Erythroblast (primary cell): ENCODE measurements around the gene PDE6G.

Experiments
- DNase-seq, 2 experiments: peaks; one replicate each; lab custom pipeline; 2025; lab: John Stamatoyannopoulos, UW
- GATA1 ChIP-seq: IDR thresholded peaks from 2 replicates; pipeline ENCODE4 v1.6.1; 2011; ENCODE audit warnings: low read depth, mild to moderate bottlenecking, control low read depth, low read length, moderate library complexity
- POLR2A ChIP-seq: IDR thresholded peaks from 2 replicates; pipeline ENCODE4 v1.6.1; 2011; ENCODE audit warnings: mild to moderate bottlenecking, low read length

PDE6G gene

DNA sequence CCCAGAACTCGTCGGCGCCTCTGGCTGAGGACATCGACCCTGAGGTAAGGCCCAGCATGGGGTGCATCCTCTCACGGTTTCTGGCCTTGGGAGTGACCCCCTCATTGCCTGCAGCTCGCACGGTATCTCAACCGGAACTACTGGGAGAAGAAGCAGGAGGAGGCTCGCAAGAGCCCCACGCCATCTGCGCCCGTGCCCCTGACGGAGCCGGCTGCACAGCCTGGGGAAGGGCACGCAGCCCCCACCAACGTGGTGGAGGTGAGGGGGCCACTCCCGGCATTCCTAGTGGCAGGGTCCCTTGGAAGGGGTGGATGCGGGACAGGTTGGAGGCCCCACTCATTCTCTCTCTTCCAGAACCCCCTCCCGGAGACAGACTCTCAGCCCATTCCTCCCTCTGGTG lies 38.5 kb upstream of the PDE6G start:
- DNase-seq: no peak
- TF ChIP-seq GATA1: no peak
- TF ChIP-seq POLR2A: no peak

- no peak for DNase-seq
- TF ChIP-seq POLR2A (no peak), GATA1 (no peak)
Measured at GRCh38 chr17:81693509-81694210, 37.3 kb upstream of the PDE6G start.

DNA sequence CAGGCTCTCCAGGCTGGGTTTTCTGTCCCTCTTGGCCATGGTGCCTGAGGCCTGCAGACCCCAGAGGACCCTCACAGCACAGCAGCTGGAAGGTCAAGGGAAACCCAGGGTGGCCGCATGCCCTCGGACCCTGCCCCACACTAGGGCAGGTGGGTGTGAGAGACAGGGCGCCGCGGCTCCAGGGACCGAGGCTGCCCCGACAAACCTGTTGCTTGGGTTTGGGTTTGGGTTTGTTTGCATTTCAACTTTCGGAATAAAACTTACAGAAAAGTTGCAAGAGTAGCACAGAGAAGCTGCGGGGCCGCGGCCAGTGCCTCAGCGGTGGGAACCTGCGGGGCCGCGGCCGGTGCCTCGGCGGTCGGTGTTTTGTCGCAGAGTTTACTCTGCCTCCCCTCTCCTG lies 35.3 kb upstream of the PDE6G start:
- TF ChIP-seq POLR2A: no peak
- no peak for TF ChIP-seq GATA1
- DNase-seq: no peak

DNA sequence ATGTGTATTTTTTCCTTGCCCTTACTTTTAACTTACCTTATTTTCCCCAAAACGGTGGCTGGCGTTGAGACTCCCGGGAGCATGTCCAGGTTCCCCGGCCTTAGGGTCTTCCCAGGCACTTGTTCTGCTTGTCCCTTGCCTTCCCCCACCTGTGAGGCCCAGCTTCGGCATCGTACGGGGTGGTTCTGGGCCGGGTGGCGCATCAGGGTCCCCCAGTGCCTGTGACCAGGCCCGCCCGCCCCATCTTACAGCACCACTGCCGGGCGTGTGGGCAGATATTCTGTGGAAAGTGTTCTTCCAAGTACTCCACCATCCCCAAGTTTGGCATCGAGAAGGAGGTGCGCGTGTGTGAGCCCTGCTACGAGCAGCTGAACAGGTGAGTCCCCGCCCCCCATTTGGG lies 34.9 kb upstream of the PDE6G start:
- DNase-seq: no peak

DNA sequence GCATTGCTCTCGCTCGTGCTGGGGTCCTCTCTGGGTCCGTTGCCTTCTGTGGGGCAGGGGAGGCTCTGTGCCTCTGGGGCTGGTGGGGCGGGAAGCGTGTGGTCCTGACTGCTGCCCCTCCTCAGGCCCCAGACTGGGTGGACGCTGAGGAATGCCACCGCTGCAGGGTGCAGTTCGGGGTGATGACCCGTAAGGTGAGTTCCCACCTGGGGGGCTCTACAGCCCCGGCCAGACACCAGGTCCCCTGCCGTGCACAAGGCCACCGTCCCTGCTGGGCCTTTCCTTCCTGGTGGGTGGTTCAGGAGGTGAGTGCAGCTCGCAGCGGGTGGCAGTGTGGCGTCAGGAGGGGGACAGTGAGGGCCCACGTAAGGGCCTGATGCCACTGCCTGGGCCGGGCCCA lies 34.2 kb upstream of the PDE6G start:
- no peak for TF ChIP-seq POLR2A
- no peak for TF ChIP-seq GATA1
- DNase-seq: no peak

More for the DNA sequence above, 34.9 kb upstream of the PDE6G start:
- TF ChIP-seq POLR2A (no peak), GATA1 (no peak)

GRCh38 chr17:81690066-81690465 lies 33.7 kb upstream of the PDE6G start:
- DNase-seq: no peak
- no peak for TF ChIP-seq POLR2A
- no peak for TF ChIP-seq GATA1

DNA sequence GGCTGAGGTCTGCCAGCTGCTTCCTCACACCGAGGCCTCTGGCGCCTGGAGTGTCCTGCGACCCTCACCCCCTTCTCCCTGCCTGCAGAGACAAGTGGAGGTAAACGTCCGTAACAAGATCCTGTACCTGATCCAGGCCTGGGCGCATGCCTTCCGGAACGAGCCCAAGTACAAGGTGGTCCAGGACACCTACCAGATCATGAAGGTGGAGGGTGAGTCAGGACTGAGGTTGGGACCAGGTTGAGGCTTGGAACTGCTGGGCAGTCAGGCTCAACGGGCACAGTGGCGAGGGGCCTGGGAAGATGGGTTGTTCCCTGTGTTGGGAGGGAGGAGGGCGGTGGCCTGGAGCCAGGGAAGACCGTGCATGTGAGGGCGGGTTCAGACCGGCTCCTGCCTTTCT lies 32.3 kb upstream of the PDE6G start:
- no peak for TF ChIP-seq GATA1
- TF ChIP-seq POLR2A: no peak
- no peak for DNase-seq

GRCh38 chr17:81687770-81688541 lies 31.6 kb upstream of the PDE6G start:
- no peak for DNase-seq
- TF ChIP-seq GATA1 (no peak), POLR2A (no peak)

- TF ChIP-seq POLR2A (no peak), GATA1 (no peak)
- no peak for DNase-seq
Measured at GRCh38 chr17:81686614-81687013, 30.3 kb upstream of the PDE6G start.

GRCh38 chr17:81685108-81685507 lies 28.8 kb upstream of the PDE6G start:
- DNase-seq: peak; percentile 21 to 43
- TF ChIP-seq GATA1 (no peak), POLR2A (no peak)

DNA sequence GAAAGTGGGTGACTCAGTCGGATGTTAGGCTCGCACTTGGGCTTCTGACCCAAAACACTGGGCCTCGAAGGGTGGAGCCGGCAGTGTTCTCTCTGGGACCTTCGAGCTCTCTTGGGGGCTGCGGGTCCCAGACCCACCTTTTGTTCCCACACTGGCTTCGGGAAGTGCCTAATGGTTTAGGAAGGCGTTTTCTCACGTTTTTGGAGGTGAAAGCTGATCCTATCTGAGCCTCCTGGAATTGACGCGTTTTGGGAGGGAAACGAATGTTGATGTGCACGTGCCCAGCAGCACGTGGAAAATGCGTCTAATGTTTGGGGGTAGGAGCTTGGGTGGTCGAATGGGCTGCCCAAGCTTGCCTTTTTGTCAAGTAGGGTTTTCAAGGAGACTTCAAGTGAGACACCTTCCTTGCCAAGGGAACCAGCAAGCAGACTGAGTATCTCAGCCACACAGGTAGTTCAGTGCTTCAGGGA lies 28.1 kb upstream of the PDE6G start:
- TF ChIP-seq GATA1 (no peak), POLR2A (no peak)

DNA sequence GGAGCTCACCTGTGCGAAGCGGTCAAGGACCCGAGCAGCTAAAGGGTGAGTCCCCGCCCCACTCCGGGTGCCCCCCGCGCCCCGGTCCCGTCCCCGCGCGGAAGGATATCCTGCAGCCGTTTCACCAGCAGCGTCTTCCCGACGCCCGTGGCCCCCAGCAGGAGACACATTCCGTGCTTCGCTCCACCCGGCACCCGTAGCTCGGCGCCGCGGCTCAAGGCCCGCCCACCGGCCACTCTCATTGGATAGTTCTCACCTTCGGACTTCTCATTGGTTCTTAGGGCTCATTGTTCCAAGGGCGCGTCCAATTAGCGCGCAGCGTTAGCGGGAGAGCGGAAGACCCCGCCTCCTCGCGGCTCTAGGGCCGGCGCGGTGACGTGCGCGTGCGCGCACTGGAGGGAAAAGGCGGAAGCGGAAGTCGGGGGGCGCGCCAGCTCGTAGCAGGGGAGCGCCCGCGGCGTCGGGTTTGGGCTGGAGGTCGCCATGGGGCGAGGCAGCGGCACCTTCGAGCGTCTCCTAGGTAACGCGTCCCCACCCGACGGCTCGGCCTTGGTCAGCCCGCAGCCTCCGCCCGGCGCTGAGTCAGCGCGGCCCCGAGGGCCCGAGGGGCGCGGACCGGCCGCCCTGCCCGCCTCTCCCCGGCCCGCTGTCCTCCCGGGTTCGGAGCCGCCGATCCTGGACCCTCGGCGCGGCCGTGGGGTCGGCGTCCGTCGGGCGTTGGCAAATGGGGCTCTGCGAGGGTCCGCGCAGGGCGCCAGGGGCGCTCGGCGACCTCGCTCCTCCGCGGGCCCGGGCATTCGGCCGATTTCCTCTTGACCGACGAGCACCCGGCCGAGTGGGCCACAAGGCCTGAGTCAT lies 27.5 kb upstream of the PDE6G start, which contains the start of the genes ARL16 and HGS:
ARL16 (minus strand) TSS at position 214 of the 858 bp plus-strand sequence; CDS start at position 170, 44 bp downstream.
HGS (plus strand) TSS at position 428 of the 858 bp plus-strand sequence; CDS start at position 484, 56 bp downstream.
- peak; percentile 99 to 100 for DNase-seq
- TF ChIP-seq POLR2A: peak; percentile 74
- no peak for TF ChIP-seq GATA1

More for the DNA sequence above, 28.1 kb upstream of the PDE6G start:
- DNase-seq: peak in 1 of 2 experiments; percentile 64

DNA sequence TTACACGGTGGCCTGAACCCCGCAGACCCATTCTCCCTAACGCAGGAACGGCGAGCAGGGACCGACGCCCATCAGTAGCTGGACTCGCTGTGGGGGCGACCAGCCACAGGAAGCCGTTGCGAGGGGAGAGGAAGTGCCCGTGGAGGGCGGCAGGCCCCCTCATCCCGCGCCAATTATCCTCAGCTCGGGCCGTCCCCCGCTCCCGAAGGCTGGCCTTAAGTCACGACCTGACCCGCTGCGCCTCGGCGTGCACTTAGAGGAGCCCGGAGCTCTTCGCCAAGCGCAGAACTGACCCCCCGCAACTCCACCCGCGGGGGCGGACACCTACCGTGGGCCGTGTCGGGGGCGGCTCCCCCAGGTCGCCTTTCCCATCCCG lies 26.9 kb upstream of the PDE6G start:
- DNase-seq: no peak
- no peak for TF ChIP-seq POLR2A
- TF ChIP-seq GATA1: no peak
